ENCODE data around the gene DSCAM.

The DSCAM gene

DNA sequence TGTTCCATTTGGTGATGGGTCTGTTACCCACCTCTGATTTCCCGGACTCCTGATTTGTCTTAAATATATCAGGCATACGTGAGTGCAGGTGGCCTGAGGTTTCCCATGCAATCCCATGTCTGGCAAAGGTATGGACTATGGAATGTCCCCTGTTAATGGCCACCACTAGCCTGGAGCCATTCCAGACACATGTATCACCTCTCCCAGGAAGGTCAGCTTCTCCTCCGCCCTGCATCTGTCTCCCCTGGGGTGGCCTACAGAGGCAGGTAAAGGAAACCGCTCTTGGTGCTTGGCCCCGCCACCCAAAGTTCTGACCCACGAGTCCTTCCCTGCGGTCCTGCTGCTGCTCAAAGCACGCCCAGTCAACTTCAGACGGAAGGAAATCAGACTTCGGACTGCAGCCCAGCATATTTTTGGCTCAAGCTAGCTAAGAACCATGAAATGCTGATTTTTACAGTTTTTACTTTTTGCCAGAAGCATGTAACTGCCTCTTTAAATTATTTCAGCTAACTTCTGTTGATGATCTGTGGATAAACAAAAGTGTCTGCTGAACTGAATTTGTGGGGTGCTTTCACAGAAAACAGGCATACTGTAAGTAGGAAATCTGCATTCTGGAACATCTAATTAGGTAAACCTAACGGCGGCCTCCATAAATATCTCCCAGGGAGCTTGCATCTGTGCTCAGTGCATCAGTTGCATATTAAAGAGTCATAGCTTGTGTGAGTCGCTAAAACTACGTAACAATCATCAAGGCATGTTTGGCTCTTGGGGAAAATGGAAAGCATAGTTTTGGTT is 873.8 kb downstream of the DSCAM start:
- DNase-seq (ENCODE audit: low spot score) = no peak

DNA sequence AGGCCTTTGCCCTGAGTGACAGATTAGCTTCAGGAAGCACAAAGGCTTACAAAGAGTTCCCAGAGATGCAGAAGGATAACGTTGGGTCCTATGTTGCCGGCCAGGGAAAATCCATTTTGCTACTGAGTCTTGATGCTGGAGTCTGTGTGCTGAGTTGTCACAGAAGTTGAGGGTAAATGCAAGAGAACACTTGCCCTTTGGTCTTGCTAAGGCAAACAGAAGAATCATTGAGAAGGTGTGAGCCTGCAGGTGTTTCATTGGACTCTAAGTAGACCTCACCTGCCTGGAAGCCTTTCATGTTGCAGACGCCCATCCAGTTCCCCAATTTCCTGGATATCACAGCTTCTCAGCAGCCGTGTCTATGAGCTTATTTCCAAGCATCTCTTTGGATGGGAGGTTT is 874.5 kb downstream of the DSCAM start:
- DNase-seq (ENCODE audit: low spot score) = no peak

DNA sequence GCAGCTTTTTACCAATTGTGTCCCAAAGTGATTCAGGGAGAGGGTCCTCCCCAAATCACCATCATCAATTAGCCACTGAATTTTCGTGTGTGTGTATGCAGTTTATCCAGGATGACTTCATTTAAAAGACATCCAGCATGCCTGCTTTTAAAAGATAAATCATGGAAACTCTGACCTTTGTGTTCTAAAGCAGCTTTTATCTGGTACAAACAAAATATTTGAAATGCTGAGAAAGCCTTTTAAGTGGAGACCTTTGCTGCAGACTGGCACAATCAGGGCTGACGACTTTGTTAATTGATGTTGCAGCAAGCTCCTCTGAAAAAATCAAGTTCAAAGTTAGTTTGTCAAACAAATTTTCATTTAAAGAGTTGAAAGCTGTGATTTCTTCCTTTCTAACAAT is 875.0 kb downstream of the DSCAM start:
- no peak for DNase-seq (ENCODE audit: low spot score)

DNA sequence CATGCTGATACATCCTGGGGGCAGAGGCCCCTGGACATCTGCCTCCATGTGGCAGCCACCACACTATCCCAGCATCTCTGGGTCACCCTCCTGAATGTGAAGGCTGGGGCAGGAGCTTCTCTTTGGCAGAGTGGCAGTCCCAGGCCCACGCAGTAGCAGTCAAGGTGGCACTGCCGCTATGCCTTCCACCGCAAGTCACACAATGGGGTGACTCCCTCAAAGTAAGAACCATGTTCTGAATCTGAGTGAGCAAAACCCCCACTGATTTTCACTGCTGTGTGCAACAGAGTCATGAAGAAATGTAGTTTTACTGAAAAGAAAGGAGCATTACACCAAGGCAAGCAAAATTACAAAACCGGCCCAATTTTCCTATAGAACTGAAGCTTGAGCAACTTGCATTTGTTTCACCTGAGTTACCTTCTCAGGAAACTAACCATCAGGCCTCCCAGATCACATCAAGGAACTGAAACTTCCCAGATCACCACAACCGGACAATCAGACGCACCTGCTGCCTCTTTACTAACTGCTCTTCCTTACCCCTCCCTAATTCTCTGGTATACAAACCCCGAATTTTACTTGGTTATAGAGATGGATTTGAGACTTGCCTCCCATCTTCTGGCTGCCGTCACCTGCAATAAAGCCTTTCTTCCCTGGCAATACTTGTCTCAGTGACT is 877.1 kb downstream of the DSCAM start:
- no peak for DNase-seq (ENCODE audit: low spot score)

DNA sequence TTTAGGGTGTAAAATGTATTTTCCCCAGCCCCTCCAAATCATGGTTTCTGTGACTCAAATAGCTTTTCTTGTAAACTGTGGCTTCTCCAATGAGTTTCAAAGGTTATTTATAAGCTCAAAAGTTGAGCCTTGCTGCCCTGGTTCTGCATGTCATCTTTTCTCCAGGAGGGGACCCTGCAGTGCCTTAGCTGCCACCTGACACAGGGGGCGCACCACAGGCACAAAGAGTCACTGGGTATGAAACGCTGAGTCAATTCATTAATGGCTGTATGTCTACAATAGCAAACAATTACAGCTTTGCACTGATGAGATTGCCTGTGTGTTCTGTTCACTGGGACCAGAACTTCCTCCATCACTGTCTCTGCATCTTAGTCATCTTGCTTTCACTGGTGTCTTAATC is 878.9 kb downstream of the DSCAM start:
- DNase-seq (ENCODE audit: low spot score) = no peak

DNA sequence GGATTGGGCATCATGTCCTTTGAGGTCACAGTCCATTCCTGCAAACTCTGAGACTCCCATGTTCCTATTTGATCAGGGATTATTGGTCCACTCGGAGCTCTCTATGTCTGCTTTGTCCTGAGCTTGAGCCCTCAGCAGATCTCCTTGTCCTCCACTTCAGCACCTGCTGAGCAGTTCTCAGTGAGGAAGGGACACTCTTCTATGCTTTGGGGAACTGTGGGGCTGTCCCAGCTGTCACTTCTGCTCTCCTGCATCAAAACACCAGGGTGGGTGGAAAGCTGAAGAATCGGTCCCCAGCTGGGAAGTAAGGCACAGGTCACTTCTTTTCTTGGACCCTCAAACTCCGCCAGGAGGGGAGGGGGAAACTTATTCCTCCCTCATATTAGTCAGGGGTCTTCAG is 880.2 kb downstream of the DSCAM start:
- DNase-seq (ENCODE audit: low spot score) = no peak

DNA sequence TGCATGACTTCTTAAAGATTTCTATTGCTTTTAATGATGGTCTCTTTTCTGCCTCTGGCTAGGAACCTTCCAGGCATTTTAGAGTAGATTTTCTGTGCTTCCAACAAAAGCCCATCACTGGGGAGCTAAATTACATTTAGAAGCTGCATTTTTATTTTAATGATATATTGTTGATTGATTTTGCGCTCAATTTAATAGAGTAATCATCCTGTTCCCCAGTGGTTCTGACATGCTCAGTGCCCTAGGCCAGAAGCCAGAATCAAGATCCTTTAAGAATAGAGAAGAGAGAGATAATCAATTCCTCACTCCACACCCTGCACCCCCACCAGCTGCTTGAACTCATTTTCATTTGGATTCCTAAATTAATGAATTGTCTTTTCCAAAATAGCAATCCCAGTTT is 881.9 kb downstream of the DSCAM start:
- DNase-seq (ENCODE audit: low spot score) = no peak

DNA sequence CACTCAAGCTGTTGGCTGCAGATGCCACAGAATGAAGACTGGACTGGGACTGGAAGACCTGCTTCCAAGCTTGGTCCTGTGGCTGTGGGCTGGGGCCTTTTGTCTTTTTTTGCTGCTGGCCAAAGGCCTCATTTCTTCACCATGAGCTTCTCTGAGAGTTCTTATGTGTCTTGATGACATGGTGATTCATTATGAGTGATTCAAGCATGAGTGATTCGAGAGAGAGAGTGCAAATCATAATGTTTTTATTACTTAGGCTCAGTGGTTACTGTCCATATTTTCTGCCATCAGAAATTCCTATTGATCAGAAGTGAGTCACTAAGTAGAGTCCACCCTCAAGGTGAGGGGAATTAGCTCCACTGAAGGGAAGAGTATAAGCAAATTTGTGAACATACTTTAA is 885.7 kb downstream of the DSCAM start:
- no peak for DNase-seq (ENCODE audit: low spot score)

Data from iPS-NIHi11 (cell line).